KOPT-K1 (cell line): ENCODE results near the gene DENND1A.

Experiments
- H3K27ac ChIP-seq: fragments of 200-600 bp; sonication (generic); 2 replicates; pipeline ENCODE4 v1.5.1; 2016; ENCODE audit warnings: antibody characterized with exemption, mild to moderate bottlenecking, low read depth, low read length; ENCODE audit not compliant: poor library complexity, severe bottlenecking
- H3K36me3 ChIP-seq: fragments of 200-600 bp; sonication (generic); 2 replicates; pipeline ENCODE4 v1.5.1; 2017; ENCODE audit warnings: antibody characterized with exemption, mild to moderate bottlenecking, low read length, moderate library complexity; ENCODE audit not compliant: insufficient read depth
- H3K9me3 ChIP-seq: fragments of 200-600 bp; sonication (generic); 2 replicates; pipeline ENCODE4 v1.5.1; 2017; ENCODE audit warnings: antibody characterized with exemption, low read length, mild to moderate bottlenecking; ENCODE audit not compliant: insufficient read depth, poor library complexity, severe bottlenecking

Gene DENND1A

DNA sequence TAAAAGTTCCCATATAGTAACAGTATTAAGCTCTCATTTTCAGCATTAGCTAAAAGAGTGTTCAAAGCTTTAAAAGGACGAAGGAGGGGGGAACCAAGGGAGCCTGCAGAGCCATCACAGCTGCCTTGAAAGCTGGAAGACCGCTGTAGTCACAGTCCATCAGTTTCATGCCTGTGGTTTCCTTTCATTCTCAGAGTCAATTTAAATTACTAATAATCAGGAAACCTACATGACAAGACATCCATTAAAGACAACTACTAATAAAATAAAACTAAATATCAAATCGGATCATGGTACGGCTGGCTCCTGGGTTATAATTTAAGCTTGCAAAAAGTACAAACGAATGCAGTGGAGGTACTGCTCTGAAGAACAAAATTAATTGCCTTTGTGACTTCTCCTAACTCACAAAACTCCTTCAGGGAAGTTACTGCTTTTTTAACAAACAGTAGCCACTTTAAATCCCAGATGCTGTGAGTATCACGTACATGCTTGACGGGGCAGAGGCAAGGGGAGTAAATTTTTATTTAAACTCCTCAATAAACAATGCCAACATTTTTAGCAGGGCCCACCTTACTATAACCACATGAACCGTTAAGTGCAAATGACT is 213.5 kb downstream of the DENND1A start:
- peaks cover 31% of the 10 kb centered on the region for H3K9me3 ChIP-seq
- H3K36me3 ChIP-seq, result no peaks in the 10 kb centered on the region; the same call in 1 of the 2 replicates
- H3K27ac ChIP-seq, result no peak overlapping the region

DNA sequence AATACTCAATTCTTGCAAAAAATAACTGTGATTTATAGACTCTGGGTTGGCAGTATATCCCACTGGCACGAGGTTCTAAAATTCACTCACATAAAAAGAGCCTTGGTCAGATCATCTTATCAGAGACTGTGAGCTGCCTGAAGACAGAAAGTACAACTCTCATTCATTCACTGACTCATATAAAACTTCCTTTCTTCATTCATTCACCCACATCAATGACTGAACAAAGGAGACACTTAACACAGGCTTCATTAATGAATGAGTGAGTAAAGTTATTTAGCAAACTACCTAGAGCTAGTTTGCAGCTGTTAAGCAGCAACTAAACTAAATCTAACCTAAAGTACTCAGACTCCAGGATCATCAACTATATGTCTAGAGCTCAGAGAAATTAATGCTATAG is 214.7 kb downstream of the DENND1A start:
- H3K27ac ChIP-seq, result no peak overlapping the region

GRCh38 chr9:123713282-123713681 is 216.6 kb downstream of the DENND1A start:
- H3K9me3 ChIP-seq, result no peaks in the 10 kb centered on the region
- no peaks in the 10 kb centered on the region for H3K36me3 ChIP-seq
- H3K27ac ChIP-seq, result no peak overlapping the region

More for the DNA sequence above, 214.7 kb downstream of the DENND1A start:
- H3K9me3 ChIP-seq, result peaks cover 19% of the 10 kb centered on the region
- H3K36me3 ChIP-seq, result no peaks in the 10 kb centered on the region; the same call in 1 of the 2 replicates

GRCh38 chr9:123712399-123712798 is 217.5 kb downstream of the DENND1A start:
- Histone ChIP-seq H3K9me3 (no peaks in the 10 kb centered on the region), H3K36me3 (no peaks in the 10 kb centered on the region), H3K27ac (no peak overlapping the region)

GRCh38 chr9:123710299-123710698 is 219.6 kb downstream of the DENND1A start:
- Histone ChIP-seq H3K9me3 (no peaks in the 10 kb centered on the region), H3K27ac (no peak overlapping the region), H3K36me3 (no peaks in the 10 kb centered on the region)

DNA sequence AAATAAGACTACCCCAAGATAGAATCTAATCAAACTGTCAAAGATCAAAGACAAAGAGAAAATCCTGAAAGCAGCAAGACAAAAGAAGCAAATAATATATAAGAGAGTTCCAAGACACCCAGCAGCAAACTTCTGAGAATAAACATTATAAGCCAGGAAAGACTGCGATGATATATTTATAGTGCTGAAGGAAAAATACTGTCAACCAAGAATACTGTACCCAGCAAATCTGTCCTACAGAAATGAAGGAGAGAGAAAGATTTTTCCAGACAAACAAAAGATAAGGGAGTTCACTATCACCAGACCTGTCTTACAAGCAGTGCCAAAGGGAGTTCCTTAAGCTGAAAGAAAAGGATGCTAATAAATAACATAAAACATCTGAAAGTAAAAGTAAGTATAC is 227.4 kb downstream of the DENND1A start:
- no peak overlapping the region for H3K27ac ChIP-seq

GRCh38 chr9:123697686-123698085 is 232.2 kb downstream of the DENND1A start:
- Histone ChIP-seq H3K27ac (no peak overlapping the region), H3K9me3 (peaks cover 13% of the 10 kb centered on the region), H3K36me3 (no peaks in the 10 kb centered on the region)

More for the DNA sequence above, 227.4 kb downstream of the DENND1A start:
- Histone ChIP-seq H3K9me3 (peaks cover 19% of the 10 kb centered on the region), H3K36me3 (no peaks in the 10 kb centered on the region)

DNA sequence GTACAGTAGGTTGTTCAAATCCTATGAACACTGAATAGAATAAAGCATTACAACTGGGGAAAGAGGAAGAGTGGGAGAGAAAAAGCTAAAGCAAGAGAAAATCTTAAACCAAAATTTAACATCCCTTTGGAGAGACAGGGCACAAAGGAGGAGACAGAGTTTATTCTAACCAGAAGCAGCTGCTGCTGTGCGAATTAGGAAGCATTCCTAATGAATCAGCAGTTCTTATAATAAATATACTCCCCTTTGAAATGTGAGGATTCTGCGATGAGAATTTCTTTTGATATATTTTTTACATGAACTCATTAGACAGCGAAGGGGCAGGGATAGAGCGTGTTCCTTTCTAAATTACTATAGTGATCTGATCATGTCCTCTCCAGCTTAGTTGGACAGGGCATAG is 233.4 kb downstream of the DENND1A start:
- Histone ChIP-seq H3K9me3 (peaks cover 2% of the 10 kb centered on the region), H3K27ac (no peak overlapping the region), H3K36me3 (no peaks in the 10 kb centered on the region)

DNA sequence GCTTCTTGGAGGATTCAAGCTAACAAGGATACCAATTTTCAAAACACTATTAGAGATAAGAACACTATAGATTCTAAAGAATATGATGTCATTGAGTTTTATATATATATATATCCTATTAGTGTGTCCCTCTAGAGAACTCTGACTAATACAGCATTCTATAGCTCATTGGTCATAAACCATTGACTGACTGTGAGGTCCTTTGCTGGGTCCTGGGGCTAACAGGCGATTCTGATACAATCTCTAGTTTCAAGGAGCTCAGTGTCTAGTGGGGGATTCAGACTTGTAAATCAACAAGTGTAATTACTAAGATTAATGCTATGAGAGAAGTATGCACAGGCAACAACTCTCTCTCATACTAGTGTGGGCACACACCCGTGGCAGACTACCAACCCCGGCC is 234.5 kb downstream of the DENND1A start:
- no peaks in the 10 kb centered on the region for H3K36me3 ChIP-seq
- no peaks in the 10 kb centered on the region for H3K9me3 ChIP-seq
- H3K27ac ChIP-seq, result no peak overlapping the region

DNA sequence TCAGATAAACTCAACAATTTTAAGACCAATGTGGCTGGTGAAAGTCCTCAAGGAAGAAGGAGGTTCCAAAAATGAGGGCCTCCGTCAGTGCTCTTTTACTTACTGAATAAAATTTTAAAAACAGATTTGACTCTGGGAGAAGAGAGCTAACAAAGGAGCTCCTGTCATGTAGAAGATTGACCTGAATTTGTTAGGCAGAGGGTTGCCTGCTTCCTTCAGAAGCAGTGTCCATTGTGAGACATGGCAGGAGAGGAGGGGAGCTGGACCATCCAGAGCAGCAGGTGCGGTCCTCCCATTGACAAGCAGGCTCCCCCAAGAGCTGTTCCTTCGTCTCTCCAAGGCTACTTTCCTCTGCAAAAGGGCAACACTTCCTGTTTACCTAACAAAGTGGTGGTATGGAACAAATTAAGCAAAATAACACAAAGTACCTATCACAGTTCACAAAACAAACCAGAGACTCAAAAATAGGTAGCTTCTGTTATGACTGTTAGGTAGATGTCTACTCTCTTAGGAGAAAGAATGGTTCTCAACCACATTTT is 238.1 kb downstream of the DENND1A start:
- Histone ChIP-seq H3K36me3 (no peaks in the 10 kb centered on the region), H3K27ac (no peak overlapping the region), H3K9me3 (no peaks in the 10 kb centered on the region)

DNA sequence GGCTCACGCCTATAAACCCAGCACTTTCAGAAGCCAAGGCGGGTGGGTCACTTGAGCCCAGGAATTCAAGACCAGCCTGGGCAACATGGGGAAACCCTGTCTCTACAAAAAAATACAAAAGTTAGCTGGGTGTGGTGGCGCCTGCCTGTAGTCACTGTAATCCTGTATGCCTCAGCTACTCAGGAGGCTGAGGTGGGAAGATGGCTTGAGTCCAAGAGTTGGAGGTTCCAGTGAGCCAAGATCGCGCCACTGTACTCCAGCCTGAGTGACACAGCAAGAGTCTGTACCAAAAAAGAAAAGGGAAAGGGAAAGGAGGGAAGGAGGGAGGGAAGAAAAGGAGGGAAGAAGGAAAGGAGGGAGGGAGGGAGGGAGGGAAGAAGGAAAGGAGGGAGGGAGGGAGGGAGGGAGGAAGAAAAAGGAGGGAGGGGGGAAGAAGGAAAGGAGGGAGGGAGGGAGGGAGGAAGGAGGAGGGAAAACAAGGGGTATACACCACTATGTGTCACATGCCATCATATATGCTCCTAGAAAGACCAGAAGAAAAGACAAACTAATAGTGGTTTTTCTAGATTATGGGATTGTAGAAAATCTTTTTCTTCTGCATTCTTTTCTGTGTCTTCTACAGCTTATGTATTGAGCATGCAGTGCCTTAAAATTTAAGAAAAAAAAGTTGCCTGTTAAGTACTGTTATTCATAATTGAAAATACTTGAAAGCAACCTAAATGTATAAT is 240.1 kb downstream of the DENND1A start:
- Histone ChIP-seq H3K27ac (no peak overlapping the region), H3K9me3 (no peaks in the 10 kb centered on the region), H3K36me3 (no peaks in the 10 kb centered on the region)

- no peaks in the 10 kb centered on the region for H3K9me3 ChIP-seq
- no peak overlapping the region for H3K27ac ChIP-seq
- no peaks in the 10 kb centered on the region for H3K36me3 ChIP-seq
Measured at GRCh38 chr9:123687246-123687751, 242.6 kb downstream of the DENND1A start.

- Histone ChIP-seq H3K36me3 (no peaks in the 10 kb centered on the region), H3K27ac (no peak overlapping the region), H3K9me3 (no peaks in the 10 kb centered on the region)
Measured at GRCh38 chr9:123686829-123687192, 243.1 kb downstream of the DENND1A start.

DNA sequence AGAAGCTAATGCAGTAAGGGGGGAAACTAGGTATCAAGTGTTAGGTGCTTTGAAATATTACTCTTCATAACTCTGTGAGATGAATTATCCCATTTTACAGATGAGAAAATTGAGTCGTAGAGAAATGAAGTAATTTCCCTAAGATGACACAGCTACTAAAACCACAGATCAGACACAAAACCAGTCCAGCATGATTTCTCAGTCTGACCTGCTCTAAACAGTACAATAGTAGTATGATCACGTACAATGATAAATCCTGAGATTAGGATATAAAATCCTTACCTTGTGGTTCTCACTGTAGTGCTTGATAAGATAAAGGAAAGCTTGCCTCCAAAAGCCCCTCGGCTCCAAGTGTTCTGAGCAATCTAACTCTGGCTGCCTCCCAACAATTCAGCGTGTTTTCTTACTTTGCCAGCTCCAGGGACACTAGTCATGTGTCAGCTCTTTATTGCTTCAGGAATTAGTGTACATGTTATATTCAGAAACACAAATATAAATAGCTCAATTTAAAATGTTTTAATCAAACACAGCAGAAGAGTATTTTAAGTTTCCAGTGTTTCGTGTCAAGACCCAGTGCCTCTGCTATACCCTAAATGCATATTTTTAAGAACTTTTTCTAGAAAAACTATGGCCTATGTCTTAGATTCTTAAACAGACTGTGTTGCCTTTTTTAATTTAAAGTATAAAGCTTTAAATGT is 243.6 kb downstream of the DENND1A start:
- H3K9me3 ChIP-seq, result no peaks in the 10 kb centered on the region
- no peak overlapping the region for H3K27ac ChIP-seq
- H3K36me3 ChIP-seq, result no peaks in the 10 kb centered on the region

GRCh38 chr9:123685489-123686083 is 244.3 kb downstream of the DENND1A start:
- Histone ChIP-seq H3K27ac (no peak overlapping the region), H3K36me3 (no peaks in the 10 kb centered on the region), H3K9me3 (no peaks in the 10 kb centered on the region)
